Heart left ventricle (tissue), 13 donors: ENCODE data around the gene SPAG17.

Experiments used
- CTCF ChIP-seq, 12 donors: fragments of 200-600 bp; sonication (generic) in 4 of 12; IDR thresholded peaks; one replicate each; pipeline versions ENCODE4 v1.5.0 to v1.8.0; 2018 to 2022; ENCODE audit warnings: antibody characterized with exemption in 12 of 12, mild to moderate bottlenecking in 5 of 12
- POLR2A ChIP-seq, 2 donors: fragments of 450-650 bp; IDR thresholded peaks; one replicate each; pipeline ENCODE4 v1.6.1; 2017; ENCODE audit warnings: antibody characterized with exemption in 2 of 2, mild to moderate bottlenecking in 2 of 2, moderate library complexity in 2 of 2
- donor health status: ischemic (EF 13 %, LVEDD 7.1; RV severe dilation, severe dysfunction).
- donor health status: DM: no; HTN: yes; CAD: no.
- donor health status: DM: no; HTN: no; CAD: no.
- donor health status: ischemic (EF 25% LVEDD 6.9; RV normal size, moderate dysfunction).
- donor health status: ischemic (EF 25% LVEDD 5.7; RV mildly dilated, moderate dysfunction).
- donor health status: ischemic (EF 35%, LVEDD 5.7; RV mildly dilated, moderate dysfunction).
- donor health status: nonischemic (EF 11% LVEDD 7.7; RV severe dilation, severe dysfunction).
- donor health status: DM: yes; HTN: yes; CAD: no.
- donor health status: PGD.
- donor health status: ischemic (EF 29% LVEDD 5.4; RV normal size, mild dysfunction).
- donor health status: nonischemic (EF 23%, LVEDD 6.1; RV moderate dilation, normal function).

GRCh38 chr1:118158924-118159323 is 26.1 kb downstream of the SPAG17 start:
- TF ChIP-seq CTCF (IDR thresholded peaks at IDR 0.05): no peak
- no peak for TF ChIP-seq POLR2A (IDR thresholded peaks at IDR 0.05)
